ENCODE data around the gene BACE1. TPM values are rescaled to one million over a fixed set of nuclear protein-coding genes. Genes with fewer than 3 reads are reported as not detected.

Gene BACE1
- polyA plus RNA-seq, 1 donor (not counting 4 experiments of a cell fraction or from before 2014, with no cell fraction given) = 8.5 TPM

- Histone ChIP-seq H3K9me1 (ENCODE audit: control insufficient read depth, extremely low read depth, insufficient read depth, low read length) (no peaks in the 10 kb centered on the region), H3K9ac (ENCODE audit: control insufficient read depth, extremely low read depth, insufficient read depth, low read length) (no peak overlapping the region), H3K27me3 (ENCODE audit: control insufficient read depth, extremely low read depth, insufficient read depth, low read length) (no peaks in the 10 kb centered on the region), H4K20me1 (ENCODE audit: control insufficient read depth, extremely low read depth, insufficient read depth, low read length) (no peaks in the 10 kb centered on the region), H3K27ac (ENCODE audit: control insufficient read depth, insufficient read depth, low read length) (no peak overlapping the region), H3K79me2 (ENCODE audit: control insufficient read depth, insufficient read depth, low read length) (no peaks in the 10 kb centered on the region), H2AFZ (ENCODE audit: control insufficient read depth, low read length) (no peak overlapping the region), H3K4me2 (ENCODE audit: control insufficient read depth, extremely low read depth, insufficient read depth, low read depth, low read length) (no peak overlapping the region), H3K9me3 (ENCODE audit: control insufficient read depth, low read depth, low read length) (no peaks in the 10 kb centered on the region), H3K4me1 (ENCODE audit: control insufficient read depth, extremely low read depth, insufficient read depth, low read length) (peaks cover 11% of the 10 kb centered on the region), H3K4me3 (ENCODE audit: control insufficient read depth in 2 of 3, extremely low read depth in 1 of 3, insufficient read depth in 2 of 3, low read depth in 1 of 3, low read length in 3 of 3) (no peak overlapping the region), H3K36me3 (ENCODE audit: control insufficient read depth in 2 of 2, extremely low read depth in 1 of 2, insufficient read depth in 2 of 2, low read length in 2 of 2) (no peaks in the 10 kb centered on the region)
- TF ChIP-seq EZH2 (IDR thresholded peaks at IDR 0.05; ENCODE audit: low read length) = no peak
- no peak for TF ChIP-seq CTCF (optimal IDR thresholded peaks at IDR 0.05 in 1 of 3, IDR thresholded peaks at IDR 0.05 in 1 of 3, conservative IDR thresholded peaks at IDR 0.05 in 1 of 3; ENCODE audit: extremely low read depth in 1 of 3, insufficient read depth in 2 of 3, low read length in 3 of 3)
- no peak for FAIRE-seq
- no peak for DNase-seq (ENCODE audit: low read depth, low spot score)
- dilution Hi-C loops (cut with MboI; ENCODE audit: extremely low pct_ligation_motif_present, low sequenced_read_pairs) = no loop called here
Measured at GRCh38 chr11:117319214-117319840, 3.3 kb upstream of the BACE1 start.

GRCh38 chr11:117318738-117319137, 2.7 kb upstream of the BACE1 start:
- Histone ChIP-seq H3K4me3 (ENCODE audit: control insufficient read depth in 2 of 3, extremely low read depth in 1 of 3, insufficient read depth in 2 of 3, low read depth in 1 of 3, low read length in 3 of 3) (no peak overlapping the region), H2AFZ (ENCODE audit: control insufficient read depth, low read length) (peak overlapping the region; percentile 31), H3K9me1 (ENCODE audit: control insufficient read depth, extremely low read depth, insufficient read depth, low read length) (no peaks in the 10 kb centered on the region), H3K27ac (ENCODE audit: control insufficient read depth, insufficient read depth, low read length) (no peak overlapping the region), H3K27me3 (ENCODE audit: control insufficient read depth, extremely low read depth, insufficient read depth, low read length) (no peaks in the 10 kb centered on the region), H3K79me2 (ENCODE audit: control insufficient read depth, insufficient read depth, low read length) (no peaks in the 10 kb centered on the region), H3K36me3 (ENCODE audit: control insufficient read depth in 2 of 2, extremely low read depth in 1 of 2, insufficient read depth in 2 of 2, low read length in 2 of 2) (no peaks in the 10 kb centered on the region), H3K9ac (ENCODE audit: control insufficient read depth, extremely low read depth, insufficient read depth, low read length) (no peak overlapping the region), H3K4me1 (ENCODE audit: control insufficient read depth, extremely low read depth, insufficient read depth, low read length) (peaks cover 11% of the 10 kb centered on the region), H4K20me1 (ENCODE audit: control insufficient read depth, extremely low read depth, insufficient read depth, low read length) (no peaks in the 10 kb centered on the region), H3K4me2 (ENCODE audit: control insufficient read depth, extremely low read depth, insufficient read depth, low read depth, low read length) (no peak overlapping the region), H3K9me3 (ENCODE audit: control insufficient read depth, low read depth, low read length) (no peaks in the 10 kb centered on the region)
- FAIRE-seq = no peak
- TF ChIP-seq EZH2 (IDR thresholded peaks at IDR 0.05; ENCODE audit: low read length) = no peak
- no peak for TF ChIP-seq CTCF (optimal IDR thresholded peaks at IDR 0.05 in 1 of 3, IDR thresholded peaks at IDR 0.05 in 1 of 3, conservative IDR thresholded peaks at IDR 0.05 in 1 of 3; ENCODE audit: extremely low read depth in 1 of 3, insufficient read depth in 2 of 3, low read length in 3 of 3)
- dilution Hi-C loops (cut with MboI; ENCODE audit: extremely low pct_ligation_motif_present, low sequenced_read_pairs) = no loop called here
- no peak for DNase-seq (ENCODE audit: low read depth, low spot score)
